Heart right ventricle (tissue), 16 donors: Measurements from ENCODE around the gene CHCHD3. TPM values are rescaled to one million over a fixed set of nuclear protein-coding genes. Genes with fewer than 3 reads are reported as not detected.

Source experiments
- ATAC-seq, 8 donors: fragments of 200-7000 bp; cut with Tn5 transposase; one replicate each; pipeline ENCODE4 v1.9.1; 2020; ENCODE audit warnings: mild to moderate bottlenecking in 8 of 8, moderate library complexity in 8 of 8, moderate number of reproducible peaks in 1 of 8
- DNase-seq, 2 donors: peaks; one replicate each; pipeline ENCODE4 v3.0.0-alpha.2; 2020
- H3K27ac ChIP-seq, 10 donors: fragments of 200-600 bp; sonication (generic) in 2 of 10; one replicate each; pipeline versions ENCODE4 v1.5.0 to v1.8.0; 2020 to 2022; ENCODE audit warnings: mild to moderate bottlenecking in 3 of 10
- H3K27me3 ChIP-seq, 7 donors: fragments of 200-600 bp; one replicate each; pipeline ENCODE4 v1.8.0; 2021 to 2022; ENCODE audit warnings: mild to moderate bottlenecking in 2 of 7
- H3K36me3 ChIP-seq, 9 donors: fragments of 200-600 bp; sonication (generic) in 1 of 9; one replicate each; pipeline versions ENCODE4 v1.5.0 to v1.8.0; 2020 to 2022; ENCODE audit warnings: mild to moderate bottlenecking in 2 of 9
- H3K4me1 ChIP-seq, 9 donors: fragments of 200-600 bp; sonication (generic) in 1 of 9; one replicate each; pipeline versions ENCODE4 v1.5.0 to v1.8.0; 2020 to 2022; ENCODE audit warnings: mild to moderate bottlenecking in 4 of 9
- H3K4me3 ChIP-seq, 10 donors: fragments of 200-600 bp; sonication (generic) in 2 of 10; one replicate each; pipeline versions ENCODE4 v1.5.0 to v1.8.0; 2020 to 2022; ENCODE audit warnings: mild to moderate bottlenecking in 7 of 10, moderate library complexity in 2 of 10
- H3K9me3 ChIP-seq, 11 donors: fragments of 200-600 bp in 10 of 11; sonication (generic) in 2 of 11; one replicate each; pipeline versions ENCODE4 v1.5.0 to v1.8.0; 2013 to 2022; ENCODE audit warnings: mild to moderate bottlenecking in 2 of 11, control low read depth in 1 of 11, moderate library complexity in 1 of 11
- CTCF ChIP-seq, 9 donors: fragments of 200-600 bp; sonication (generic) in 2 of 9; IDR thresholded peaks; one replicate each; pipeline versions ENCODE4 v1.5.0 to v1.8.0; 2021 to 2022; ENCODE audit warnings: antibody characterized with exemption in 9 of 9, mild to moderate bottlenecking in 5 of 9, moderate library complexity in 1 of 9
- WGBS, 2 donors: extraction: QIAGEN DNeasy Blood & Tissue Kit; methylation state at CpG; one replicate each; pipeline ENCODE4 v1.1.7; 2013; ENCODE audit warnings: inconsistent platforms in 1 of 2; 5-methylcytosine and 5-hydroxymethylcytosine counted together
- intact Hi-C, 10 donors: fragments of 100-400 bp; cut with DNase I; formaldehyde crosslinking; loops; one replicate each; pipeline versions ENCODE4 v1.11.1 to v1.14.2; 2022
- polyA plus RNA-seq, 2 donors: library from polyadenylated mRNA; stranded (reverse); fragments of 200-250 nt; gene quantifications; one replicate each; pipeline ENCODE4 v1.2.3, GENCODE V29; 2013
- total RNA-seq, 10 donors: library from RNA; stranded (reverse); fragmentation: NEBNext Ultra II Directional in 3 of 10; extraction: Animal tissue kit (Norgen Biotek cat#: 25700) in 3 of 10; gene quantifications; one replicate each; pipeline versions ENCODE4 v1.2.1 to v1.2.4, GENCODE V29; 2021 to 2023
- donor health status: Arrhythmogenic right ventricular cardiomyopathy.
- donor health status: ischemic (EF 13 %, LVEDD 7.1; RV severe dilation, severe dysfunction).
- donor health status: healthy with polysubstance abuse.
- donor health status: DM: no; HTN: yes; CAD: no.
- donor health status: DM: no; HTN: no; CAD: no.
- donor health status: ischemic (EF 25% LVEDD 6.9; RV normal size, moderate dysfunction).
- donor health status: ischemic (EF 25% LVEDD 5.7; RV mildly dilated, moderate dysfunction).
- donor health status: healthy.
- donor health status: DM: yes; HTN: yes; CAD: no.
- donor health status: Ischemic cardiomyopathy.
- donor health status: ischemic (EF 35%, LVEDD 5.7; RV mildly dilated, moderate dysfunction).
- donor health status: nonischemic (EF 11% LVEDD 7.7; RV severe dilation, severe dysfunction).
- donor health status: DM: yes; HTN: yes; CAD: no.
- donor health status: PGD.
- donor health status: ischemic (EF 29% LVEDD 5.4; RV normal size, mild dysfunction).
- donor health status: nonischemic (EF 23%, LVEDD 6.1; RV moderate dilation, normal function).

Gene CHCHD3
- total and polyA plus RNA-seq, 12 donors = 42.6 to 215 (median 185) TPM

- intact Hi-C loops = loop anchor here in 2 of 10 donors (10.0 kb wide), 2 partner anchors 154 to 174 kb away; partner anchors contain the start of gene EXOC4 (in 1 of the 2)
- ATAC-seq (peak in 6 of 8 donors; percentile 25 to 65 (median 50)), DNase-seq (peak in 1 of 2 donors; percentile 29)
- H3K27me3 ChIP-seq = peaks cover 0 to 3% (median 0%) of the 10 kb centered on the region in 7 donors
- H3K4me1 ChIP-seq = peaks cover 0 to 52% (median 43%) of the 10 kb centered on the region in 9 donors
- H3K4me3 ChIP-seq = peak overlapping the region; percentile 69 to 96 (median 86)
- 2% methylated on average over 8 of the region's 8 CpGs for WGBS, 2 donors
- H3K36me3 ChIP-seq = peaks cover 0 to 13% (median 0%) of the 10 kb centered on the region in 9 donors
- no peak for TF ChIP-seq CTCF (IDR thresholded peaks at IDR 0.05)
- H3K9me3 ChIP-seq = no peaks in the 10 kb centered on the region
- H3K27ac ChIP-seq = peak overlapping the region; percentile 87 to 93 (median 90)
Observed at GRCh38 chr7:133081119-133081598, 731 bp downstream of the CHCHD3 start.

- intact Hi-C loops = no loop called here
- Histone ChIP-seq H3K27ac (no peak overlapping the region), H3K9me3 (no peaks in the 10 kb centered on the region), H3K4me1 (peaks cover 0 to 71% (median 49%) of the 10 kb centered on the region in 9 donors), H3K27me3 (no peaks in the 10 kb centered on the region), H3K36me3 (peaks cover 0 to 16% (median 0%) of the 10 kb centered on the region in 9 donors), H3K4me3 (no peak overlapping the region)
- WGBS, 2 donors = 75% methylated on average over 5 of the region's 5 CpGs
- ATAC-seq (no peak), DNase-seq (no peak)
- TF ChIP-seq CTCF (IDR thresholded peaks at IDR 0.05) = no peak
Observed at GRCh38 chr7:133079296-133079695, 2.6 kb downstream of the CHCHD3 start.

- intact Hi-C loops = no loop called here
- WGBS, 2 donors = 50 to 63% methylated on average over 4 of the region's 4 CpGs
- Histone ChIP-seq H3K36me3 (peaks cover 0 to 16% (median 0%) of the 10 kb centered on the region in 9 donors), H3K4me3 (no peak overlapping the region), H3K4me1 (peaks cover 0 to 86% (median 55%) of the 10 kb centered on the region in 9 donors), H3K27ac (no peak overlapping the region), H3K9me3 (no peaks in the 10 kb centered on the region), H3K27me3 (no peaks in the 10 kb centered on the region)
- no peak for DNase-seq
- no peak for ATAC-seq
- no peak for TF ChIP-seq CTCF (IDR thresholded peaks at IDR 0.05)
Observed at GRCh38 chr7:133077394-133077793, 4.5 kb downstream of the CHCHD3 start.

GRCh38 chr7:133076142-133076541, 5.7 kb downstream of the CHCHD3 start:
- no peaks in the 10 kb centered on the region for H3K27me3 ChIP-seq
- no peak overlapping the region for H3K4me3 ChIP-seq
- WGBS, 2 donors = 68 to 78% methylated on average over 2 of the region's 2 CpGs
- H3K4me1 ChIP-seq = peaks cover 0 to 84% (median 52%) of the 10 kb centered on the region in 9 donors
- TF ChIP-seq CTCF (IDR thresholded peaks at IDR 0.05) = no peak
- H3K27ac ChIP-seq = no peak overlapping the region
- intact Hi-C loops = no loop called here
- H3K36me3 ChIP-seq = peaks cover 0 to 16% (median 0%) of the 10 kb centered on the region in 9 donors
- H3K9me3 ChIP-seq = no peaks in the 10 kb centered on the region
- DNase-seq (no peak), ATAC-seq (no peak)
